Raji (cell line): Measurements from ENCODE around the gene PFKFB4.
A peak's percentile ranks its signal among the peaks of the same experiment; 100 is the strongest.

Experiments
- POLR2A ChIP-seq: IDR thresholded peaks from 2 replicates; pipeline ENCODE4 v1.6.1; 2011; ENCODE audit warnings: low read depth, low read length, control low read depth; ENCODE audit not compliant: insufficient read depth

The PFKFB4 gene

DNA sequence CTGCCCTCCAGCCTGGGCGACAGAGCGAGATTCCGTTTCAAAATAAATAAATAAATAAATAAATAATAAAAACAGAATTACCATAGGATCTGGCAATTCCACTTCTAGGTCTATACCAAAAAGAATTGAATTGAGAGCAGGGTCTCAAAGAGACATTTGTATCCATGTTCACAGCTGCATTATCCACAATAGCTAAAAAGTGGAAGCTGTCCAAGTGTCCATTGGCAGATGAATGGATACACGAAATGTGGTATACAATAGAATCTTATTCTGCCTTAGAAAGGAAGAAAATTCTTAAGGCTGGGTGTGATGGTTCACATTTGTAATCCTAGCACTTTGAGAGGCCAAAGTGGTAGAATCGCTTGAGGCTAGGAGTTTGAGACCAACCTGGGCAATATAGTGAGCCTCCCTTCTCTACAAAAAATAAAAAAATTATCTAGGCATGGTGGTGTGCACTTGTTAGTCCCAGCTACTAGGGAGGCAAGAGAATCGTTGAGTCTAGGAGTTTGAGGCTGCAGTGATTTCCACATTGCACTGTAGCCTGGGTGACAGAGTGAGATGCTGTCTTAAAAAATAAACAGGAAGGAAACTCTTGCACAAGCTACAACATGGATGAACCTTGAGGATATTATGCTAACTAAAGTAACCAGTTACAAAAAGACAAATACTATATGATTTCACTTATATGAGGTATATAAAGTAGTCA, 24.2 kb downstream of the PFKFB4 start:
- TF ChIP-seq POLR2A: no peak

DNA sequence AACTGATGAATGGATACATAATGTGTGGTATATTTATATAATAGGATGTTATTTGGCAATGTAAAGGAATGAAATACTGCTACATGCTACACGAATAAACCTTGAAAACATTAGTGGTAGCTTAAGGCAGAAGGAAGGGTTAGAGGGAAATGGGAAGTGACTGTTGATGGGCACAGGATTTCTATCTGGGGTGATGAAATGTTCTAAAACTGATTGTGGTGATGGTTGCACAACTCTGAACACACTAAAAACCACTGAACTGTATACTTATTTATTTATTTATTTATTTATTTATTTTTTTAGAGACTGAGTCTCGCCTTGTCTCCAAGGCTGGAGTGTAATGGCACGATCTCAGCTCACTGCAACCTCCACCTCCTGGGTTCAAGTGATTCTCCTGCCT, 27.8 kb downstream of the PFKFB4 start:
- no peak for TF ChIP-seq POLR2A

DNA sequence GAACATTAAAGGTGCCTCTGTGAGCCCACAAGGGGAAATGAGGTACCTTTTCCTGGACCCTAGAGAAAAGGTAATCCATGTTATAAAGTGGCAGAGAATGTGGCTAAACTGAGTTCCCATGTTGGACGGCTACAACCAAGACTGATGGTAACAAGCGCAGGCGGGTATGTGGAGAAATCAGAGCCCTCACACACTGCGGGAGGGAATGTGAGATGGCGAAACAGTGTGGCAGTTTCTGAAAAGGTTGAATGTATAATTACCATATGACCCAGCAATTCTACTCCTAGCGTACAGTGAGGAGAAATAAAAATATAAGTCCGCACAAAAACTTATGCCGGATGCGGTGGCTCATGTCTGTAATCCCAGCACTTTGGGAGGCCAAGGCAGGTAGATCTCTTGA, 28.6 kb downstream of the PFKFB4 start:
- no peak for TF ChIP-seq POLR2A

DNA sequence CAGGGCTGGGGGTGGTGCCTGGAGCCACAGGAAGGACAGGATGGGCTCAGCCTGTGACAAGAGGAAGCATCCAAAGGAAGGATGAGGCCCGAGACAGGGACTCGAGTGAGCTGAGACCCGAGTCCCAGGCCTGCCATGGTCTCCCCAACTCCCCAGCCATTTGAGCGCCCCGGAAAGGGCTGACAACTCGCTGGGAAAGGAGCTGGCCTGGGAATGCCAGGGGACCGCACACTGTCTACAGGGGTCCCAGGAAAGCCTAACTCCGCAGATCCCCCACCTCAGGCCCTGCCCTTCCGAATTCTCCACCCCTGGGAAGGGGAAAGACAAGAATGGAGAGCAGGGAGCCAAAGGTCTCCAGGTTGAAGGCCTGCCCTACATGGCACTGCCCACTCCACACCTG, 31.6 kb downstream of the PFKFB4 start:
- TF ChIP-seq POLR2A: no peak

- TF ChIP-seq POLR2A: no peak
These were observed 35.0 kb downstream of the PFKFB4 start for GRCh38 chr3:48521635-48522034.

DNA sequence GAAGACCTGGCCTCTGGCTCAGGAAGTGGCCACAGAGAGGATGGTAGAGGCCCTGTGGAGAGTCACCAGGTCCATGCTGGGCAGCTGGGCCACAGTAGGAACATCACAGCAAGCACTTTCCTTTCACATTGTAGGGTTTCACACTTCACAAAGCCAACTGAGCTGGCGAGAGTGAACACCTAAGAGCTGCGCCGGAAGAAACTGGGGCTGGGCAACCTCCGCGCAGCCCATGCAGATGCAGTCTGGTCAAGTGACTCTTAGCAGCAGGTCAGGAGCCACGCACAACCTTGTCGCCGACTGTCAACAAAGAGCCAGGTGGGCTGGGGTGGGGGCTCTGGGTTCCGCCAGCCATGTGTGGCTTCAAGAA, 37.3 kb downstream of the PFKFB4 start:
- no peak for TF ChIP-seq POLR2A

GRCh38 chr3:48518638-48519276, 37.8 kb downstream of the PFKFB4 start:
- TF ChIP-seq POLR2A: no peak

- no peak for TF ChIP-seq POLR2A
These were observed 38.5 kb downstream of the PFKFB4 start for GRCh38 chr3:48518069-48518468.

GRCh38 chr3:48516571-48516970, 40.0 kb downstream of the PFKFB4 start:
- TF ChIP-seq POLR2A: no peak

GRCh38 chr3:48514431-48515227, 42.0 kb downstream of the PFKFB4 start:
- TF ChIP-seq POLR2A: no peak

DNA sequence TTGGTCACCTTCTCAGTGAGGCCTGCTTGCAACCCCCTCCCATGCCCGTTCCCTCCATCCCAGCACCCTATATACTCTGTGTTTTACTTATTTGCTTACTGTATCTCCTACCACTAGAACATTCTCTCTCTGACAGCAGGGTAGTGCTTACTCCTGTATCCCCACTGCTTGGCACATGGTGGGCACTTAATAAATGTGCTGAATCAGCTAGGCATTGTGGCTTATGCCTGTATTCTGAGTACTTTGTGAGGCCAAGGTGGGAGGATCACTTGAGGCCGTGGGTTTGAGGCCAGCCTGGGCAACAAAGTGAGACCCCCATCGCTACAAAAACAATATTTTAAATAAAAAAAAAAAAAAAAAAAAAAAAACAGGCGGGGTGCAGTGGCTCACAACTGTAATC, 45.1 kb downstream of the PFKFB4 start:
- TF ChIP-seq POLR2A: no peak

DNA sequence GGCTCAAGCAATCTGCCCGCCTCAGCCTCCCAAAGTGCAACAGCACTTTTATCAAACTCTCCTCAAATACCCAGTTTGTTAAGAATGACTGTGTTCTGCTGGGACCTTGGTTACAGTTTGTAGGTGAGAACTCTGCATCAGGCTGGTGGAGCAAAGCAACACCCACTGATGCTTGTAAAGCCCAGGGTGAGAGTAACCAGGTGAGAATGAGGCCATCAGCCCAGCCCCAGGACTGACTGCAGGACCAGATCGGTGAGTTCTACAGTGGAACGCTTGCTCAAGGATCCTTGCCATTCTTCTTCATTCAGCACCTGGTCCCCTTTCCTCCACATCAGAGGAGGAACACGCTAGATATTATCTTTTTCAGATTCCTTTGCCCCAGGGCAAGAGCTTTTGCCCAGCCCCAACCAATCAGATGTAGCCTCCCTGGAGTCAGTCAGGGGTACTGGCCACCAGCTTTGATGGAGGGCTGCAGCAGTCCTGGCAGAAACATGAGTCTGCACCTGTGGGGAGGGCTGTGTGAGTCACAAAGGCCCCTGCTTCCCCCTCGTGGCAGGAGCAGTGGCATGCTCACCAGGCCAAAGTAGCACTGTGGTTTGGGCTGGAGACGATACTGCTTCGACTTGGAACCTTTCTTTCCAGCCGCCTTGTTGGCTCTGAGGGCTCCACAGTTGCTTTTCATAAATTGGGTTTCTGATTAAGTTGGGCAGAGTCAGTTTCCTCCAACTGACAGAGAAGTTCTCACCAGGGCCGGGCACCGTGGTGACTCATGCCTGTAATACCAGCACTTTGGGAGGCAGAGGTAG, 49.1 kb downstream of the PFKFB4 start:
- TF ChIP-seq POLR2A: 0 out of 2 replicates have a peak, but pooled peaks have one; percentile 17

GRCh38 chr3:48505968-48506504, 50.6 kb downstream of the PFKFB4 start:
- no peak for TF ChIP-seq POLR2A

DNA sequence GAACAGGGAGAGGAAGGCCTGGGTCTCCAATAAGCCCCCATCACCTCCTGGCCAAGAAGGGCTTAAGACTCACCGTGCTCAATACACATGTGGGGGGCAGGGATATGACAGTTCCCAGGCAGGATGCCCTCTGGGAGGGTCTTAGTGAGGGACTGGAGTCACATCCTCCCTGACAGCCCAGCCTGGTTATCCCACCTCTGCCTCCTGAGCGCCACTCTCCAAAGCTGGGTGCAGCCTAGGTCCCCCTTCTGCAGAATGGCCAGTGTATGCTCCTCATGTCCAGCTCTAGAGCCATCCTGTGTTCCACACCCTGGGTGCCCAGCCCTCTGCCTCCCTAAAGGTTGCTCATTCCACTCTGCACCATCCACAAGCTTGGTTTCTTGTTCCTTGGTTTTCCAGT, 51.5 kb downstream of the PFKFB4 start:
- TF ChIP-seq POLR2A: no peak
